Adrenal gland (tissue), 5 donors: ENCODE data around the gene CASQ1.

Source experiments
- CTCF ChIP-seq, 6 experiments: fragments of 450-650 bp in 4 of 6; fragments of 200-600 bp in 2 of 6; sonication (generic) in 1 of 6; IDR thresholded peaks; 1 replicate in 5 of 6; 2 replicates in 1 of 6; pipeline versions ENCODE4 v1.5.1 to v1.8.0; 2016 to 2021; ENCODE audit warnings: antibody characterized with exemption in 6 of 6, mild to moderate bottlenecking in 2 of 6, moderate library complexity in 1 of 6
- POLR2A ChIP-seq, 2 donors: fragments of 450-650 bp; IDR thresholded peaks; one replicate each; pipeline ENCODE4 v1.6.1; 2017; ENCODE audit warnings: antibody characterized with exemption in 2 of 2, mild to moderate bottlenecking in 2 of 2, moderate library complexity in 1 of 2
- donor health status: DM: no; HTN: no; CAD: no.

DNA sequence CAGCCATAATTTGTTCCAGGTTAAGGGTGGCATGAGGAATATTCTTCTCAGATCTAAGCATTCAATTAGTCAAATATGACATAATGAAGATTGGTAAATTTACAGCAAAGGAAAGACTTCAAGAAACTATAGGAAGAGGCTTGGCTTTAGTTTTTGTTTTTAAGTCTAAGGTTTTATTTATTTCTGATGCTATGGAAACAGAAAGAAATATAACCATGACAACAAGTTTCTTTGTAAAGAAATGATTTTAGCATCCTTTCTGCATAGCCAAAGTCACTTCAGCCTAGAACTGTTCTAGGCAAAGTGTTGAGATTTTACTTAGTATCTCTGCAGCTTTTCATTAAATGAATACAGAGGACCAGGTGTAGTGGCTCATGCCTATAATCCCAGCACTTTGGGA is 42.5 kb downstream of the CASQ1 start:
- TF ChIP-seq CTCF (IDR thresholded peaks at IDR 0.05) (no peak), POLR2A (IDR thresholded peaks at IDR 0.05) (no peak)
